VCaP (cell line): ENCODE data around the gene TIGD1.

ENCODE experiments used
- H3K27ac ChIP-seq: fragments of 450-650 bp; 2 replicates; pipeline ENCODE4 v1.5.1; 2017
- TF ChIP-seq, protein P1 (sequence below): fragments of 450-650 bp; conservative IDR thresholded peaks from 2 replicates; pipeline ENCODE4 v1.5.1; 2017; ENCODE audit warnings: mild to moderate bottlenecking, moderate library complexity

TIGD1 gene

DNA sequence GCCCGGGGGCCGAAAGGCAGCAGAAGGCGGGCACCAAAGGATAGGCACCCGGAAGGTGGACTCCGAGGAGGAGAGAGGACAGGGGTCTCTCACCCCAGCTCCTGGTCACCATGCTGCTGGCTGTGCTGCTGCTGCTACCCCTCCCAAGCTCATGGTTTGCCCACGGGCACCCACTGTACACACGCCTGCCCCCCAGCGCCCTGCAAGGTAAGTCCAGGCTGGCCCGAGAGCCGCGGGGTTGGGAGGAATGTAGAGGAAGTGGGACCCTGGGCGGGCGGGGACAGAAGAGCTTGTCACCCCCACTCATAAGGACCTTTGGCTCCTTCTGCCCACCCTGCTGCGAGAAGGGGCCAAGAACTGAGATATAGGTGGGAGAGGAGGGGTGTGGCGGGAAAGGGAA lies 29.9 kb downstream of the TIGD1 start:
- H3K27ac ChIP-seq = no peak overlapping the region
- TF ChIP-seq, protein P1, sequence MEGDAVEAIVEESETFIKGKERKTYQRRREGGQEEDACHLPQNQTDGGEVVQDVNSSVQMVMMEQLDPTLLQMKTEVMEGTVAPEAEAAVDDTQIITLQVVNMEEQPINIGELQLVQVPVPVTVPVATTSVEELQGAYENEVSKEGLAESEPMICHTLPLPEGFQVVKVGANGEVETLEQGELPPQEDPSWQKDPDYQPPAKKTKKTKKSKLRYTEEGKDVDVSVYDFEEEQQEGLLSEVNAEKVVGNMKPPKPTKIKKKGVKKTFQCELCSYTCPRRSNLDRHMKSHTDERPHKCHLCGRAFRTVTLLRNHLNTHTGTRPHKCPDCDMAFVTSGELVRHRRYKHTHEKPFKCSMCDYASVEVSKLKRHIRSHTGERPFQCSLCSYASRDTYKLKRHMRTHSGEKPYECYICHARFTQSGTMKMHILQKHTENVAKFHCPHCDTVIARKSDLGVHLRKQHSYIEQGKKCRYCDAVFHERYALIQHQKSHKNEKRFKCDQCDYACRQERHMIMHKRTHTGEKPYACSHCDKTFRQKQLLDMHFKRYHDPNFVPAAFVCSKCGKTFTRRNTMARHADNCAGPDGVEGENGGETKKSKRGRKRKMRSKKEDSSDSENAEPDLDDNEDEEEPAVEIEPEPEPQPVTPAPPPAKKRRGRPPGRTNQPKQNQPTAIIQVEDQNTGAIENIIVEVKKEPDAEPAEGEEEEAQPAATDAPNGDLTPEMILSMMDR = no peak

DNA sequence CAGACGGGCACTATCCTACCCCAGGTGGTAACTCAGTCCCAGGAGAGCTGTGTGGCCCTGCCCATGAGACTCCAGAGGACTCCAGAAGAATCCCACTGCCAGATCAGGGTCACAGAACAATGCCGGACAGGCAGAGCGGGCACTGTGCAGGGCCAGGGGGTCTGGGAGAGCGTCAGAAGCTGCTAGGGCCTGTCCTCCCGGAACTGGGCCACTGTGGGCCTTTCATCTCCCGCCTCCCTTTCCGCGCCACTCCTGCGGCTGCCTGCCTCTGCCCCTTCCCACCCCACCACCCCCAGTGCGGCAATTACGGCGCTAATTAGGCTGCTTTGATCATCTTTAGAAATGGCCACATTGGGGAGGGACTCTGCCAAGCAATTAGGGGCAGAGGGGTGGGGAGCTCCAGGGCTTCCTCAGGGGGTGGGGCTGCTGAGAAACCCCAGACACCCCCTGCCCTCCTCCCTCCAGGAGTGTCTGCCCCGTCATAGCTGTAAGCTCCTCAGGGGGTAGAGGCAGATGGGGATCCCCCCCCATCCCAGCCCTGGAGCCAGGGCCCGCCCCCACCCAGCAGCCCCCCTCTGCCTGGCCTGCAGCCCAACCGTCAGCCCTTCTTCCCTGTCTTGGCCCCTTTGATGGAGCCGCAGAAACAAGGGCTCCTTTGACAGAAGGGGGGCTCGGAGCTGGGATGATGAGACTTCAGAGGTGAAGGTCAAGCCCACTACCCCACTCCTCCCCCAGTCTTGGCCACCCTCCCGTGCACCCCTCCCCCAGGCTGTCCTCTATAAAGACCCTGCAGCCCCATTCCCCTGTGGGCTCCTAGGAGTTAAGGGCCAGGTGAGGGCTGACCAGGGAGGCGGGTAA lies 30.5 kb downstream of the TIGD1 start, which contains the start of gene PRSS56:
Gene PRSS56, plus strand, starts transcription at position 808 of the 858 bp plus-strand sequence. CDS start 211 bp downstream, outside the sequence.
- TF ChIP-seq, protein P1 = no peak
- H3K27ac ChIP-seq = no peak within 1 kb of the TSS

DNA sequence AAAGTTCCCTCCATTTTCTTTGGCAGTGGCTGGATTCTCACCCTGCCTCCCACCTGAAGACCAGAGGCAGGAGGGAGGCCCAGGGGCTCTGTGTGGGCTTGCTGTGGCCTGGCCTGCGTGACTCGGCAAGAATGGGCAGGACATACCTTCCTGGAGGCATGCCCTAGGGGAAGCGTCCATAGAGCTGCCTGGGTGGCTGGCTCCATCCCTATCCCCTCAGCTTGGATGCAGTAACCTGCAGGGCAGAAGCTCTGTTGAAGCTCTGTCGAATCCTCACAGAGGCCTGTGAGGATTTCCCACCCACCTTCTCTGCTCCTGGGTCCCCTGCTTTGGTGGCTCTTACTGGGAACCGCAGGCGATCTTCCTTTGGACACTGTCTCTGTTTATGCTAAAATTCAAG lies 31.5 kb downstream of the TIGD1 start:
- no peak overlapping the region for H3K27ac ChIP-seq
- TF ChIP-seq, protein P1 = no peak

DNA sequence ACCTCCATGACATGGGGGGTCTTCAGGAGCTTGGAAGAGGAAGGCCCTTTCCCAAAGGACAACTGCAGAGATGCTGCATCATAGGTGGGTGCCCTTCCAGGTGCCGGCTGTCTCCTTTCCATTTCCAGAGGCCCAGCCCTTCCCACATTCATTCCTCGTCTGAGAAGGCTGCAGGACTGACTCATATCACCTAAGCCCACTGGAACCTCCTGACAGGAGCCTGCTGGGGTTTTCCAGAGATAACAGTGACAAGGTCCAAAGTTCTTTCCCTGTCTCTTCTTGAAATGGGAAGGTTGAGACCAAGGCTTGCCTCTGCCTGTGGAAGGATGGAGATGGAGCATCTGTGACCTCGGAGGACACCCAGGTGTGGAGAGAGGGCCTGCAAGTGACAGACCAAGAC lies 33.8 kb downstream of the TIGD1 start:
- H3K27ac ChIP-seq = no peak overlapping the region
- TF ChIP-seq, protein P1 = no peak

DNA sequence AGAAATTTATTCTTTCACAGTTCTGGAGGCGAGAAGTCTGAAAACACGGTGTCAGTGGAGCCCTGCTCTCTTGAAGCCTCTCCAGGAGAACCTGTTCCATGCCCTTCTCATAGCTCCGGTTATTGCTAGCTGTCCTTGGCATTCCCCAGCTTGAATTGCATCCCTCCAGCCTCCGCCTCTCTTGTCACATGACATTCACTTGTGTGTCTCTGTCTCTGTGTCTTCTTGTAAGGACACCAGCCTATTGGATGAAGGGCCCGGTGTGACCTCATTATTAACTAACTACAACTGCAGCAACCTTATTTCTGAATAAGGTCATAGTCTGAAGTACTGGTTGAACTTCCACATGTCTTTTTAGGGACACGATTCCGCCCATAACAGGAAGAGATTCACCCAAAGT lies 34.7 kb downstream of the TIGD1 start:
- TF ChIP-seq, protein P1 = no peak
- H3K27ac ChIP-seq = no peak overlapping the region

DNA sequence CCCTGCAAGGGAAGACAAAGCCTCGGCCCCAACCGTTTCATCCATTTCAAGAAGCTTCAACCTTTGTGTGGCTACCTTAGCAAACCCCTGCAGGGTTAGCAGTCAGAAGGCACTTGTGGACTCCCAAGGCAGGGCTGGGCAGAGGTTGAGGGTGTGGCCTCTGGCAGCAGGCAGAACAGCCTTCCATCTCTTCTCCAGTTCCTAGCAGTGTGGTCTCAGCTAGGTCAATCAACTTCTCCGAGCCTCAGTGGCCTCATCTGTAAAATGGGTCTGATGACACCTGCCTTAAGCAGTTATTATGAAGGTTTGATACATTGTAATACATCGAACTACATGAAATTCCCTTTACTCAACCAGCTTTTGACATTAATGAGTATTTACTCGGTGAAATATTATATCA lies 37.0 kb downstream of the TIGD1 start:
- TF ChIP-seq, protein P1 = no peak
- H3K27ac ChIP-seq = no peak overlapping the region

DNA sequence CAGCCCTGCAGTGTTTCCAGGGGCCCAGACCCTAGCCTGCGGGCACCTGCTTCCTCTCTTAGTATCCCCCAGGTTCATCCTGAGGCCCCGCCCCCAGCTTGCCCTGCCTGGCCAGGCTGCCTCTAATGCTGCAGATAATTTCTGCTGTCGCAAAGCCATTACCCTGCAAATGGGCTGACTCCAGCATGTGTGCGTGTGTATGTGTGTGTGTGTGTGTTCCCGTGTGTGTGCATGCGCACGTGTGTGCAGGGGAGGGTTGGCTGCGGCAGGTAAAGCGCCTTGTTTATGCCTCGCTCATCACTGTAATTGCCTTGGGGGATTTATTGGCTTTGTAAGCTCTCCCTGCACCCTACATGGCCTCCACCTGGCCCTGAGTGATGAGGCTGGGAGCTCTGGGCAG lies 37.8 kb downstream of the TIGD1 start:
- H3K27ac ChIP-seq = no peak overlapping the region
- TF ChIP-seq, protein P1 = no peak
